Measurements from ENCODE around the gene CADPS2. TPM values are rescaled to one million over a fixed set of nuclear protein-coding genes. Genes with fewer than 3 reads are reported as not detected.

CADPS2 gene
- total RNA-seq, 2 experiments from 2014 or later, result not detected

- no peak for ATAC-seq (ENCODE audit: poor library complexity)
- ChIA-PET CTCF (no interaction called here), POLR2A (no interaction called here)
- no peaks in the 10 kb centered on the region for H3K36me3 Mint-ChIP-seq (ENCODE audit: low read depth)
- H3K36me3 ChIP-seq (ENCODE audit: insufficient read depth, low read length), result no peaks in the 10 kb centered on the region
- DNase-seq, result no peak
- no peaks in the 10 kb centered on the region for H3K4me1 Mint-ChIP-seq (ENCODE audit: low read depth)
- H3K4me1 ChIP-seq (ENCODE audit: insufficient read depth, low read length), result no peaks in the 10 kb centered on the region
- no peaks in the 10 kb centered on the region for H3K27me3 ChIP-seq (ENCODE audit: control insufficient read depth in 1 of 2, insufficient read depth in 2 of 2, low read length in 2 of 2)
- H3K4me3 Mint-ChIP-seq, result no peak overlapping the region
- H3K27ac Mint-ChIP-seq, result no peak overlapping the region
- H3K4me3 ChIP-seq (ENCODE audit: low read length), result no peak overlapping the region
- intact Hi-C loops (cut with DNase I, micrococcal nuclease), result no loop called here
- no peak for TF ChIP-seq CTCF (IDR thresholded peaks at IDR 0.05)
- no peaks in the 10 kb centered on the region for H3K27me3 Mint-ChIP-seq
- no peak overlapping the region for H3K27ac ChIP-seq (ENCODE audit: low read depth in 1 of 2, low read length in 2 of 2)
- H3K9me3 ChIP-seq (ENCODE audit: control insufficient read depth in 1 of 2, insufficient read depth in 1 of 2, low read length in 2 of 2), result no peaks in the 10 kb centered on the region
- H3K9me3 Mint-ChIP-seq, result no peaks in the 10 kb centered on the region
Measured at GRCh38 chr7:122600630-122601029, 285.6 kb downstream of the CADPS2 start.

DNA sequence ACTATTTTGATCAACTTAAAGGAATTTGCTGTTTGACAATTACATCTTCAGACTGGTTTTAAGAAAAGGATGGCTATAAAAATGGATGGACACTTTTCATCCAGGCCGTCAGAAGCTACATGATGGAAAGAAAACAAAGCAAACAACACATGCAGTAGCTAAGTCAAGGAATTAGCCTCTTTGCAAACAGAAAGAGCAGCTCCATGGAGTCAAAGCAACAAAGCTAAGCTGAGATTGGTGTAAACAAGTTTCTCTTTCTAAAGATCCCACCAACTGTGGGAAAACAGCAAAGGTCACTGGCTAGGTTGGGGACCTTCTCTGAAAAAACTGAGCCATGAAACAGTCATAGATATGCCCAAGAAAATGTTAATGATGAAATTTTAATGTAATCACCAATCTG lies 286.2 kb downstream of the CADPS2 start:
- intact Hi-C loops (cut with DNase I, micrococcal nuclease), result no loop called here
- ChIA-PET POLR2A (no interaction called here), CTCF (no interaction called here)
- H3K9me3 Mint-ChIP-seq, result no peaks in the 10 kb centered on the region
- no peaks in the 10 kb centered on the region for H3K36me3 Mint-ChIP-seq (ENCODE audit: low read depth)
- no peak overlapping the region for H3K4me3 ChIP-seq (ENCODE audit: low read length)
- no peaks in the 10 kb centered on the region for H3K9me3 ChIP-seq (ENCODE audit: control insufficient read depth in 1 of 2, insufficient read depth in 1 of 2, low read length in 2 of 2)
- H3K27me3 ChIP-seq (ENCODE audit: control insufficient read depth in 1 of 2, insufficient read depth in 2 of 2, low read length in 2 of 2), result no peaks in the 10 kb centered on the region
- H3K27ac Mint-ChIP-seq, result no peak overlapping the region
- H3K27me3 Mint-ChIP-seq, result no peaks in the 10 kb centered on the region
- H3K4me1 ChIP-seq (ENCODE audit: insufficient read depth, low read length), result no peaks in the 10 kb centered on the region
- no peaks in the 10 kb centered on the region for H3K4me1 Mint-ChIP-seq (ENCODE audit: low read depth)
- no peak overlapping the region for H3K4me3 Mint-ChIP-seq
- no peak for TF ChIP-seq CTCF (IDR thresholded peaks at IDR 0.05)
- no peak overlapping the region for H3K27ac ChIP-seq (ENCODE audit: low read depth in 1 of 2, low read length in 2 of 2)
- DNase-seq (no peak), ATAC-seq (ENCODE audit: poor library complexity) (no peak)
- H3K36me3 ChIP-seq (ENCODE audit: insufficient read depth, low read length), result no peaks in the 10 kb centered on the region

GRCh38 chr7:122597277-122597676 lies 289.0 kb downstream of the CADPS2 start:
- ATAC-seq (ENCODE audit: poor library complexity), result no peak
- H3K36me3 ChIP-seq (ENCODE audit: insufficient read depth, low read length), result no peaks in the 10 kb centered on the region
- no peaks in the 10 kb centered on the region for H3K4me1 ChIP-seq (ENCODE audit: insufficient read depth, low read length)
- Mint-ChIP-seq H3K27me3 (no peaks in the 10 kb centered on the region), H3K9me3 (no peaks in the 10 kb centered on the region), H3K36me3 (ENCODE audit: low read depth) (no peaks in the 10 kb centered on the region), H3K4me1 (ENCODE audit: low read depth) (no peaks in the 10 kb centered on the region), H3K4me3 (no peak overlapping the region), H3K27ac (no peak overlapping the region)
- H3K27me3 ChIP-seq (ENCODE audit: control insufficient read depth in 1 of 2, insufficient read depth in 2 of 2, low read length in 2 of 2), result no peaks in the 10 kb centered on the region
- intact Hi-C loops (cut with DNase I, micrococcal nuclease), result loop anchor here in 1 of 2 experiments (10.0 kb wide), 1 partner anchor 62 kb away; no protein-coding TSS in a partner anchor
- no peak for TF ChIP-seq CTCF (IDR thresholded peaks at IDR 0.05)
- no peaks in the 10 kb centered on the region for H3K9me3 ChIP-seq (ENCODE audit: control insufficient read depth in 1 of 2, insufficient read depth in 1 of 2, low read length in 2 of 2)
- ChIA-PET POLR2A (interaction anchor here (0.8 kb wide), 1 partner anchor 48 kb away, joined by 3 read pairs; no protein-coding TSS in a partner anchor), CTCF (no interaction called here)
- H3K27ac ChIP-seq (ENCODE audit: low read depth in 1 of 2, low read length in 2 of 2), result no peak overlapping the region
- no peak overlapping the region for H3K4me3 ChIP-seq (ENCODE audit: low read length)
- no peak for DNase-seq

All from CD4-positive, alpha-beta T cell (primary cell).